Measurements from ENCODE around the gene HIPK1.

The HIPK1 gene

GRCh38 chr1:114021665-114022099 lies 92.6 kb downstream of the HIPK1 start:
- DNase-seq: no peak

GRCh38 chr1:114022877-114023276 lies 93.8 kb downstream of the HIPK1 start:
- DNase-seq: no peak

GRCh38 chr1:114023377-114023776 lies 94.3 kb downstream of the HIPK1 start:
- no peak for DNase-seq

GRCh38 chr1:114024049-114024448 lies 94.9 kb downstream of the HIPK1 start:
- DNase-seq: no peak

GRCh38 chr1:114025609-114026401 lies 96.7 kb downstream of the HIPK1 start:
- no peak for DNase-seq

GRCh38 chr1:114026797-114027196 lies 97.7 kb downstream of the HIPK1 start:
- no peak for DNase-seq

Data from CD4-positive, alpha-beta T cell treated with Interleukin-6 for 4 hours (primary cell).